K562 (cell line): Measurements from ENCODE around the gene ARHGAP12. TPM values are rescaled to one million over a fixed set of nuclear protein-coding genes. Genes with fewer than 3 reads are reported as not detected.

Experiments
- ATAC-seq: fragments of 200-7000 bp; cut with Tn5 transposase; 3 replicates; pipeline ENCODE4 v1.9.1; 2020; ENCODE audit warnings: moderate library complexity
- BruUV-seq: library from RNA; stranded (reverse); fragments of 400-500 nt; replicated peaks from 2 replicates; lab custom pipeline; 2021; lab: Mats Ljungman, UMichigan
- CTCF ChIA-PET: fragments of 300-600 bp; formaldehyde crosslinking; extraction: SDS; loops from one replicate; lab custom pipeline; 2021; ENCODE audit warnings: low intra/inter-chr PET ratio; lab: Yijun Ruan, JAX
- POLR2A ChIA-PET: fragments of 300-600, 350-650 bp; sonication (Branson Sonifier 250); formaldehyde crosslinking; extraction: SDS; loops from one replicate; lab custom pipeline; 2021; ENCODE audit warnings: antibody characterized with exemption, inconsistent platforms; lab: Yijun Ruan, JAX
- DNase-seq, 4 experiments: peaks; one replicate each; pipeline versions ENCODE4 v3.0.0 to v3.0.0-alpha.2; 2011 to 2018; ENCODE audit warnings: low spot score in 3 of 4, mixed read lengths in 3 of 4; ENCODE audit errors: extremely low read depth in 1 of 4
- FAIRE-seq: peaks from 2 replicates; lab custom pipeline; 2011; peaks lifted over from hg19 to GRCh38; lab: Jason Lieb, UNC
- H2AFZ ChIP-seq: 2 replicates; pipeline ENCODE4 v1.6.0; 2011; ENCODE audit warnings: low read depth, low read length, control low read depth, inconsistent platforms
- H3K27ac ChIP-seq: fragments of 200-600 bp; 3 replicates; pipeline ENCODE4 v1.8.0; 2011; ENCODE audit warnings: low read depth, mild to moderate bottlenecking, control low read depth, inconsistent platforms, low read length, moderate library complexity, mixed read lengths; ENCODE audit errors: extremely low read depth
- H3K27me3 ChIP-seq, 2 experiments: fragments of 300-600 bp in 1 of 2; 2 replicates in 1 of 2; 3 replicates in 1 of 2; pipeline versions ENCODE4 v1.6.0 to v1.8.0; 2011; ENCODE audit warnings: inconsistent platforms in 2 of 2, low read length in 2 of 2, mild to moderate bottlenecking in 1 of 2, mixed read lengths in 1 of 2, moderate library complexity in 1 of 2; ENCODE audit not compliant: control insufficient read depth in 2 of 2, insufficient read depth in 2 of 2
- H3K36me3 ChIP-seq: fragments of 300-600 bp; 3 replicates; pipeline ENCODE4 v1.8.0; 2011; ENCODE audit warnings: mild to moderate bottlenecking, low read length, inconsistent platforms; ENCODE audit not compliant: control insufficient read depth, insufficient read depth
- H3K4me1 ChIP-seq, 2 experiments: fragments of 200-600 bp in 1 of 2; replicated peaks in 1 of 2; 2 replicates in 1 of 2; 3 replicates in 1 of 2; pipeline versions ENCODE4 v1.5.1 to v1.8.0; 2011; ENCODE audit warnings: inconsistent platforms in 2 of 2, low read length in 2 of 2, mild to moderate bottlenecking in 1 of 2, mixed read lengths in 1 of 2, moderate library complexity in 1 of 2; ENCODE audit not compliant: control insufficient read depth in 2 of 2, insufficient read depth in 2 of 2
- H3K4me2 ChIP-seq: 2 replicates; pipeline ENCODE4 v1.6.1; 2011; ENCODE audit warnings: low read length, control low read depth, inconsistent platforms, mixed read lengths; ENCODE audit not compliant: insufficient read depth
- H3K4me3 ChIP-seq: fragments of 200-600 bp; sonication (generic), shearing (Covaris generic); 2 replicates; pipeline ENCODE4 v1.5.1; 2016; ENCODE audit warnings: control low read depth, inconsistent platforms
- H3K79me2 ChIP-seq: fragments of 200-600 bp; 3 replicates; pipeline ENCODE4 v1.8.0; 2011; ENCODE audit warnings: low read length, inconsistent platforms; ENCODE audit not compliant: control insufficient read depth, insufficient read depth
- H3K9ac ChIP-seq, 2 experiments: 2 replicates each; pipeline versions ENCODE4 v1.6.0 to v1.6.1; 2011; ENCODE audit warnings: low read depth in 2 of 2, low read length in 2 of 2, control low read depth in 1 of 2, inconsistent platforms in 1 of 2, mild to moderate bottlenecking in 1 of 2, mixed read lengths in 1 of 2; ENCODE audit not compliant: insufficient read depth in 1 of 2
- H3K9me1 ChIP-seq: one replicate; pipeline ENCODE4 v1.6.0; 2011; ENCODE audit warnings: inconsistent platforms, mild to moderate bottlenecking, low read length, moderate library complexity; ENCODE audit not compliant: control insufficient read depth, insufficient read depth
- H3K9me3 ChIP-seq: replicated peaks from 2 replicates; pipeline ENCODE4 v1.5.1; 2011; ENCODE audit warnings: low read depth, low read length, inconsistent platforms; ENCODE audit not compliant: control insufficient read depth, insufficient read depth
- H4K20me1 ChIP-seq: replicated peaks from 2 replicates; pipeline ENCODE4 v1.6.1; 2011; ENCODE audit warnings: low read length, inconsistent platforms, mixed read lengths; ENCODE audit not compliant: control insufficient read depth, insufficient read depth
- AFF4 ChIP-seq: sonication (generic); formaldehyde crosslinking; IDR thresholded peaks from 2 replicates; pipeline ENCODE4 v1.8.0; 2023; ENCODE audit warnings: mild to moderate bottlenecking, missing genetic modification reagents
- ARID2 ChIP-seq: fragments of 450-650 bp; IDR thresholded peaks from 2 replicates; pipeline ENCODE4 v1.6.1; 2017; ENCODE audit warnings: antibody characterized with exemption, mild to moderate bottlenecking
- CAMTA2 ChIP-seq: fragments of 250-450 bp; sonication (Bioruptor Pico); conservative IDR thresholded peaks from 2 replicates; pipeline ENCODE4 v1.5.1; 2022
- GTF2B ChIP-seq: IDR thresholded peaks from 2 replicates; pipeline ENCODE4 v1.6.1; 2011; ENCODE audit not compliant: insufficient read length; ENCODE audit errors: extremely low read depth
- NFYB ChIP-seq: IDR thresholded peaks from 2 replicates; pipeline ENCODE4 v1.6.1; 2011; ENCODE audit warnings: mild to moderate bottlenecking, moderate library complexity; ENCODE audit not compliant: insufficient read length; ENCODE audit errors: extremely low read depth
- POU5F1 ChIP-seq: fragments of 150-350 bp; IDR thresholded peaks from 2 replicates; pipeline ENCODE4 v1.6.1; 2014; ENCODE audit warnings: borderline replicate concordance, low read length, low read depth, mild to moderate bottlenecking; ENCODE audit not compliant: partially characterized antibody
- PRMT5 ChIP-seq: sonication (generic); formaldehyde crosslinking; IDR thresholded peaks from 2 replicates; pipeline ENCODE4 v1.5.0; 2020; ENCODE audit warnings: missing genetic modification reagents
- RBM25 ChIP-seq: fragments of 200-400 bp; formaldehyde crosslinking; IDR thresholded peaks from 2 replicates; pipeline ENCODE4 v1.6.1; 2018; ENCODE audit warnings: low read length, low read depth, moderate library complexity; ENCODE audit not compliant: severe bottlenecking
- RFX5 ChIP-seq: IDR thresholded peaks from 2 replicates; pipeline ENCODE4 v1.6.1; 2011; ENCODE audit warnings: low read depth, mild to moderate bottlenecking, improper control_type of control experiment, low read length
- SP2 ChIP-seq: IDR thresholded peaks from 2 replicates; pipeline ENCODE4 v1.6.1; 2011; ENCODE audit warnings: mild to moderate bottlenecking, low read depth, low read length, moderate library complexity; ENCODE audit not compliant: poor library complexity, severe bottlenecking; ENCODE audit errors: extremely low read depth
- TCF7L2 ChIP-seq: fragments of 150-350 bp; IDR thresholded peaks from 2 replicates; pipeline ENCODE4 v1.6.1; 2016; ENCODE audit warnings: low read depth, mild to moderate bottlenecking, low read length, moderate library complexity
- ZNF586 ChIP-seq: fragments of 450-650 bp; formaldehyde crosslinking; conservative IDR thresholded peaks from 2 replicates; pipeline ENCODE4 v1.4.0; 2020; ENCODE audit warnings: mild to moderate bottlenecking, moderate library complexity
- ZNF780A ChIP-seq: fragments of 250-450 bp; sonication (Bioruptor Pico); IDR thresholded peaks from 2 replicates; pipeline ENCODE4 v1.5.0; 2021; ENCODE audit warnings: mild to moderate bottlenecking
- WGBS: fragments of 100-300 bp; shearing (Covaris generic); methylation state at CpG from one replicate; pipeline ENCODE4 v1.1.6; 2016; ENCODE audit warnings: low coverage, mixed read lengths; ENCODE audit not compliant: insufficient coverage; ENCODE audit errors: missing lambda C conversion rate; 5-methylcytosine and 5-hydroxymethylcytosine counted together
- in situ Hi-C: fragments of 300-500 bp; cut with MboI; formaldehyde crosslinking; loops from 4 replicates; pipeline ENCODE4 v1.15.0; 2018; ENCODE audit warnings: inconsistent platforms, mixed read lengths
- intact Hi-C: fragments of 100-400 bp; cut with micrococcal nuclease; formaldehyde crosslinking; loops from 2 replicates; pipeline ENCODE4 v1.14.2; 2022
- polyA plus RNA-seq, 8 experiments: library from polyadenylated mRNA; depleted of rRNA in 4 of 8; stranded (reverse) in 5 of 8; unstranded in 3 of 8; fragments of >200 nt; fragmentation: Nextera tagmentation in 2 of 8; fragmentation: Illumina TruSeq in 1 of 8; extraction: Ambion mirVana in 2 of 8; extraction: Trizol in 1 of 8; gene quantifications; 2 replicates each; pipeline versions ENCODE4 v1.2.1 to v1.2.3, GENCODE V29; 2011 to 2014; ENCODE audit warnings: inconsistent platforms in 1 of 8, missing spikeins in 1 of 8
- total RNA-seq, 7 experiments: library from RNA; depleted of rRNA in 6 of 7; stranded (reverse); fragments of >200 nt in 6 of 7; fragmentation: Illumina TruSeq in 2 of 7; extraction: Trizol in 2 of 7; gene quantifications; 2 replicates each; pipeline versions ENCODE4 v1.2.1 to v1.2.3, GENCODE V29; 2011 to 2021; ENCODE audit warnings: low replicate concordance in 1 of 7
- TF ChIP-seq, protein P1 (sequence below): fragments of 250-450 bp; sonication (Bioruptor Pico); IDR thresholded peaks from 2 replicates; pipeline ENCODE4 v1.5.0; 2021

Gene ARHGAP12
- total and polyA plus RNA-seq, 9 of the 15 experiments (the other 6 are each of a cell fraction or from before 2014, with no cell fraction given), result 4.4 to 18.7 (median 10.1) TPM

DNA sequence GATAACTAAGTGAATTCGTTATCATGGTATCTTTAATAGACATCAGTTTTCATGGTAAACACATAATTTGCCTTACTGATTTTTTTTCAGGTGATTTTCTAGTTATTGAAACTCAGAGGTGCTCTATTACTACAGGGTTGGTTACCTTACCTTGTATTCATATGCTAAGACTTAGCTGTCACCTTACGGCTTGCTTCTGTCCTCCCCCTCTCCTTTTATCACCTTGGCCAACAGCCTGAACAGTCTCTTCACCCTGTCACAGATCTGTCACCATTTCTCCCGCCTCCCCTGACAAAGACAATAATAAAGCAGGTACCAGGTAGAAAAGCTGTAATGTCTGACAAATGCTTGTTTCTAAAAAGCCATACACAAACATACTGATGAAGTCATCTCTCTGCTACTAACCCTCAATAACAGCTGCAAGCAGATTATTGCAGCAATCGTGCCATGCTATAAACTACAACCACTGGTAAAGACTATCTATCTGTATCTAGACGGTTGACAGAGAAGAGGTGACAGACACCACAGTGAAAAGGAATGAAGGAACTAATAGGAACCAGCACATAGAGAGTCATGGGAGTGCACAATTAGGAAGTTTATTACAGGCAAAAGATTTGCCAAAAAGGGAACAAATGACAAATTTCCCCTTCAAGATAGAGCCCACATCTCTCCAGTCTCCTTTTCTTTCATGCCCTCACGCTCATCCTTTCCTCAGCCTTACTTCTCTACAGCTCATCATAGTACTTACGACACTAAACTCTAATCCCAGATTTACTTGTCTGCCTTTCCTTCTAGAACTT lies 57.2 kb downstream of the ARHGAP12 start:
- FAIRE-seq (no peak), DNase-seq (no peak), ATAC-seq (peak; percentile 38; the same call in 2 of the 3 replicates)
- H3K4me1 ChIP-seq, result peaks cover 0 to 5% of the 10 kb centered on the region in 2 experiments; a peak in 2 of 5 replicates
- H3K36me3 ChIP-seq, result no peaks in the 10 kb centered on the region
- H3K9me1 ChIP-seq, result no peaks in the 10 kb centered on the region
- ChIA-PET POLR2A (interaction anchor here (0.6 to 0.8 kb wide), 2 partner anchors 9 to 13 kb away, joined by 3 read pairs; no protein-coding TSS in a partner anchor), CTCF (no interaction called here)
- H3K4me3 ChIP-seq, result no peak overlapping the region
- WGBS, result 28% methylated on average over 7 of the region's 7 CpGs
- H3K79me2 ChIP-seq, result peaks cover 26% of the 10 kb centered on the region; the same call in 1 of the 3 replicates
- H2AFZ ChIP-seq, result no peak overlapping the region
- no peaks in the 10 kb centered on the region for H3K27me3 ChIP-seq
- H3K4me2 ChIP-seq, result no peak overlapping the region
- no TSS peak for BruUV-seq
- no peaks in the 10 kb centered on the region for H3K9me3 ChIP-seq
- intact Hi-C loops, result no loop called here
- no peak for TF ChIP-seq NFYB
- TF ChIP-seq, protein P1, sequence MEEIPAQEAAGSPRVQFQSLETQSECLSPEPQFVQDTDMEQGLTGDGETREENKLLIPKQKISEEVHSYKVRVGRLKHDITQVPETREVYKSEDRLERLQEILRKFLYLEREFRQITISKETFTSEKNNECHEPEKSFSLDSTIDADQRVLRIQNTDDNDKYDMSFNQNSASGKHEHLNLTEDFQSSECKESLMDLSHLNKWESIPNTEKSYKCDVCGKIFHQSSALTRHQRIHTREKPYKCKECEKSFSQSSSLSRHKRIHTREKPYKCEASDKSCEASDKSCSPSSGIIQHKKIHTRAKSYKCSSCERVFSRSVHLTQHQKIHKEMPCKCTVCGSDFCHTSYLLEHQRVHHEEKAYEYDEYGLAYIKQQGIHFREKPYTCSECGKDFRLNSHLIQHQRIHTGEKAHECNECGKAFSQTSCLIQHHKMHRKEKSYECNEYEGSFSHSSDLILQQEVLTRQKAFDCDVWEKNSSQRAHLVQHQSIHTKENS (CRISPR knock-in tag), result no peak
- TF ChIP-seq ZNF586 (CRISPR knock-in tag), result no peak
- no peak for TF ChIP-seq CAMTA2
- TF ChIP-seq GTF2B, result no peak
- TF ChIP-seq ARID2, result no peak
- no peak for TF ChIP-seq SP2
- TF ChIP-seq AFF4, result no peak
- no peak for TF ChIP-seq TCF7L2
- no peak for TF ChIP-seq PRMT5
- no peak for TF ChIP-seq RBM25
- TF ChIP-seq ZNF780A (CRISPR knock-in tag), result no peak
- no peak for TF ChIP-seq POU5F1
- no peak for TF ChIP-seq RFX5
- H4K20me1 ChIP-seq, result no peaks in the 10 kb centered on the region
- in situ Hi-C loops, result no loop called here
- no peak overlapping the region for H3K9ac ChIP-seq
- H3K27ac ChIP-seq, result no peak overlapping the region
